Caco-2 (cell line): ENCODE results near the gene MRGPRE. TPM values are rescaled to one million over a fixed set of nuclear protein-coding genes. Genes with fewer than 3 reads are reported as not detected.

Experiments
- BruUV-seq: library from RNA; stranded (reverse); fragments of 400-500 nt; replicated peaks from 2 replicates; lab custom pipeline; 2021; lab: Mats Ljungman, UMichigan
- CTCF ChIA-PET: fragments of 300-600 bp; sonication (Branson Sonifier 250); formaldehyde crosslinking; loops from one replicate; lab custom pipeline; 2022; ENCODE audit warnings: antibody characterized with exemption; lab: Charles Lee
- POLR2A ChIA-PET: fragments of 300-600 bp; sonication (Branson Sonifier 250); formaldehyde crosslinking; loops from one replicate; lab custom pipeline; 2022; ENCODE audit warnings: antibody characterized with exemption; lab: Charles Lee
- DNase-seq, 2 experiments: peaks; one replicate each; pipeline versions ENCODE4 v3.0.0 to v3.0.0-alpha.2; 2020 to 2022
- H3K27me3 ChIP-seq: replicated peaks from 2 replicates; pipeline ENCODE4 v1.6.0; 2011; ENCODE audit warnings: low read length; ENCODE audit not compliant: control insufficient read depth, insufficient read depth
- H3K36me3 ChIP-seq: 2 replicates; pipeline ENCODE4 v1.5.1; 2011; ENCODE audit warnings: low read length; ENCODE audit not compliant: control insufficient read depth, insufficient read depth
- H3K4me1 ChIP-seq: fragments of 250-450 bp; sonication (Bioruptor Pico); 2 replicates; pipeline ENCODE4 v1.5.1; 2020; ENCODE audit warnings: mild to moderate bottlenecking
- H3K4me3 ChIP-seq: 2 replicates; pipeline ENCODE4 v1.5.1; 2011; ENCODE audit warnings: low read depth, mild to moderate bottlenecking, control low read depth, low read length
- H3K9me3 ChIP-seq: fragments of 250-450 bp; sonication (Bioruptor Pico); 2 replicates; pipeline ENCODE4 v1.5.1; 2020; ENCODE audit warnings: mild to moderate bottlenecking, moderate library complexity
- H3K27ac Mint-ChIP-seq: one replicate; pipeline ENCODE4 v1.8.0; 2022; ENCODE audit warnings: mixed read lengths; ENCODE audit not compliant: unreplicated experiment
- H3K27me3 Mint-ChIP-seq: one replicate; pipeline ENCODE4 v1.8.0; 2022; ENCODE audit warnings: mixed read lengths; ENCODE audit not compliant: insufficient read depth, unreplicated experiment
- H3K36me3 Mint-ChIP-seq: one replicate; pipeline ENCODE4 v1.8.0; 2022; ENCODE audit warnings: mild to moderate bottlenecking, mixed read lengths; ENCODE audit not compliant: insufficient read depth, unreplicated experiment
- H3K4me1 Mint-ChIP-seq: one replicate; pipeline ENCODE4 v1.8.0; 2022; ENCODE audit warnings: low read depth, mixed read lengths; ENCODE audit not compliant: unreplicated experiment
- H3K4me3 Mint-ChIP-seq: one replicate; pipeline ENCODE4 v1.8.0; 2022; ENCODE audit warnings: mild to moderate bottlenecking, moderate library complexity, mixed read lengths; ENCODE audit not compliant: unreplicated experiment
- H3K9me3 Mint-ChIP-seq: one replicate; pipeline ENCODE4 v1.8.0; 2022; ENCODE audit warnings: mixed read lengths; ENCODE audit not compliant: unreplicated experiment
- CTCF ChIP-seq, 2 experiments: fragments of 200-600 bp in 1 of 2; IDR thresholded peaks; 1 replicate in 1 of 2; 2 replicates in 1 of 2; pipeline versions ENCODE4 v1.5.1 to v1.8.0; 2011 to 2022; ENCODE audit warnings: antibody characterized with exemption in 1 of 2, control low read depth in 1 of 2, inconsistent platforms in 1 of 2, low read depth in 1 of 2, low read length in 1 of 2, mild to moderate bottlenecking in 1 of 2, moderate library complexity in 1 of 2; ENCODE audit not compliant: insufficient read depth in 1 of 2, severe bottlenecking in 1 of 2, unreplicated experiment in 1 of 2
- intact Hi-C: fragments of 100-400 bp; cut with micrococcal nuclease; formaldehyde crosslinking; loops from one replicate; pipeline ENCODE4 v1.10.0; 2022; ENCODE audit not compliant: unreplicated experiment
- total RNA-seq: library from RNA; stranded (reverse); gene quantifications from 2 replicates; pipeline ENCODE4 v1.2.3, GENCODE V29; 2022

The MRGPRE gene
- total RNA-seq, 1 experiment from 2014 or later, result not detected

- Mint-ChIP-seq H3K4me3 (no peak overlapping the region), H3K9me3 (no peaks in the 10 kb centered on the region), H3K27ac (no peak overlapping the region), H3K27me3 (peaks cover 34% of the 10 kb centered on the region), H3K36me3 (no peaks in the 10 kb centered on the region), H3K4me1 (no peaks in the 10 kb centered on the region)
- H3K9me3 ChIP-seq, result no peaks in the 10 kb centered on the region
- intact Hi-C loops, result no loop called here
- peak in 1 of 2 experiments; percentile 29 for DNase-seq
- POLR2A ChIA-PET, result no interaction called here
- H3K4me3 ChIP-seq, result no peak overlapping the region
- CTCF ChIA-PET, result no interaction called here
- H3K36me3 ChIP-seq, result no peaks in the 10 kb centered on the region
- TF ChIP-seq CTCF (IDR thresholded peaks at IDR 0.05; ENCODE audit: insufficient read depth in 1 of 2, low read depth in 1 of 2, low read length in 1 of 2, severe bottlenecking in 1 of 2, unreplicated experiment in 1 of 2), result no peak
- peaks cover 2% of the 10 kb centered on the region for H3K27me3 ChIP-seq
- no TSS peak for BruUV-seq
- no peaks in the 10 kb centered on the region for H3K4me1 ChIP-seq
Observed at GRCh38 chr11:3222003-3222855, 10.0 kb downstream of the MRGPRE start.

DNA sequence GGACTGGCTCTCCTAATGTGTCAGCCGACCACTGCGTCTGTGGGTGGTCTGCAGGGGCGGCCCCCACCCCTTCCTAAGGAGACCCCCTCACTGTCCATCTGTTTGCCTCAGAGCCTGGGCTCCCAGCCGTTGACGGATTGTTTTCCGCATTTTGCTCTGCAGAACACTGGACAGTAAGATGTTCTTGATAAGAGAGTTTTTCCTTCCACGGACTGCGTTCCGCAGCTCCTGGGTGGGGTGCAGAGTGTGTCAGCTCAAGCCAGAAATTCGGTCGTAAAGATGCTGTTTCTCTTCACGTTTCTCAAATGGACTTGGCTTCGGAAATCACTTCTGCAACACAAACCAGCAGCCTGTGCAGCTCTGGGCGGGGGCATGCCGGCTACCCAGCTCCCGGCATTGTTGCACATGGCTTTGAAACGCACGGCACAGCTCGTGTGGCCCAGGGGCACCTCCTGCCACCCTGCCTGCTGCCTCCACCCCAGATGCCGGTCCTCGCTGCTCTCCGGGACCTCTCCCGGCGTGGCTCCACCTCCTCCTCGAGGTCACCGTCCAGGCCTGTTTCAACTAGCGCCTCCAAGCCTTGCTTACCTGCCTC is 10.7 kb downstream of the MRGPRE start:
- no peaks in the 10 kb centered on the region for H3K9me3 Mint-ChIP-seq
- no peak for TF ChIP-seq CTCF (IDR thresholded peaks at IDR 0.05; ENCODE audit: insufficient read depth in 1 of 2, low read depth in 1 of 2, low read length in 1 of 2, severe bottlenecking in 1 of 2, unreplicated experiment in 1 of 2)
- Histone ChIP-seq H3K9me3 (no peaks in the 10 kb centered on the region), H3K27me3 (peaks cover 2% of the 10 kb centered on the region), H3K4me3 (no peak overlapping the region), H3K36me3 (no peaks in the 10 kb centered on the region), H3K4me1 (no peaks in the 10 kb centered on the region)
- intact Hi-C loops, result no loop called here
- POLR2A ChIA-PET, result no interaction called here
- H3K36me3 Mint-ChIP-seq, result no peaks in the 10 kb centered on the region
- BruUV-seq, result no TSS peak
- no peak overlapping the region for H3K27ac Mint-ChIP-seq
- peak in 1 of 2 experiments; percentile 29 for DNase-seq
- peaks cover 38% of the 10 kb centered on the region for H3K27me3 Mint-ChIP-seq
- H3K4me1 Mint-ChIP-seq, result no peaks in the 10 kb centered on the region
- no peak overlapping the region for H3K4me3 Mint-ChIP-seq
- CTCF ChIA-PET, result interaction anchor here (0.7 kb wide), 1 partner anchor 187 kb away, joined by 4 read pairs; no protein-coding TSS in a partner anchor

DNA sequence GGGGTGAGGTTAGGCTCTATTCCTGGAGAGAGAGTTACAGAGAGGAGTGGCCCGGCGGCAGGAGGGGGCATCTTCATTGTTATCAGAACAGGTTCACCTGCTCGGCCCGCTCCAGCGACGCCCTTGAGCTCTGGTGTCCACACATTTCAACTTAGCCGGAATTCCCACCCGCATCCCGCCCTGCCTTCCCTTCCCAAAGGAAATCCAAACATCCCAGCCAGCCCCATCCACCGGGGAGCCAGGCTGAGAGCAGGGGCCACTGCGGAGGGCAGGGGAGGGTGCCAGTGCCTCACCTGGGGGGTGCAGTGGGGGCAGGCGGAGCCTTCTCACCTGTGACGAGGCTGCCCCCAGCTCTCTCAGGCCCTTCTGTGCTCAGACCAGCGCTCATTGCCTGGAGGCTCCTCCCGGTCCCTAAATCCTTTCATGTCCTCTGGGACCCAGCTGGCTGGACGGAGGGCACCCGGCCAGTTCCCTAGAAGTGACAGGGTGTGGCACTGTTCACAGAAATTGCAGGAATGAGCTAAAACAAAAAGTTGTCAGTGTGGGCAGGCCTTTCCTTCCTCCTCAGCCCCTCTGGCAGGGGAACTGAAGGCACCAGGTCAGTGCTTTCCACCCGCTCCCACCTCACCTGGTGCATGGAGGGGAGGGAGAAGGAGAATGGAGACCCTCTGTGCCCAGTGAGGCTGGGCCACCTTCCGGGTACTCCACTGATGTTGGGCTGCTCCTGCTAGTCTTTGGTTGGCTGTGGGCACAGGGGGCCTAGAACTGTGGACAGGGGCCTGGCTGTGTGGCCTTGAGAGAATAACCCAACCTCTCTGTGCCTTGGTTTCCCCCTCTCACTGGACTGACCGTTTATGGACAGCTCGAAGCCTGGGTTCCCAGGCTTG is 11.5 kb downstream of the MRGPRE start:
- peaks cover 2% of the 10 kb centered on the region for H3K27me3 ChIP-seq
- H3K9me3 Mint-ChIP-seq, result no peaks in the 10 kb centered on the region
- H3K4me3 ChIP-seq, result no peak overlapping the region
- BruUV-seq, result no TSS peak
- ChIA-PET CTCF (interaction anchor here (0.7 kb wide), 1 partner anchor 188 kb away, joined by 4 read pairs; no protein-coding TSS in a partner anchor), POLR2A (no interaction called here)
- TF ChIP-seq CTCF (IDR thresholded peaks at IDR 0.05; ENCODE audit: insufficient read depth in 1 of 2, low read depth in 1 of 2, low read length in 1 of 2, severe bottlenecking in 1 of 2, unreplicated experiment in 1 of 2), result no peak
- intact Hi-C loops, result no loop called here
- H3K36me3 Mint-ChIP-seq, result no peaks in the 10 kb centered on the region
- H3K27ac Mint-ChIP-seq, result no peak overlapping the region
- DNase-seq, result peak in 1 of 2 experiments; percentile 41
- no peaks in the 10 kb centered on the region for H3K4me1 ChIP-seq
- no peak overlapping the region for H3K4me3 Mint-ChIP-seq
- no peaks in the 10 kb centered on the region for H3K36me3 ChIP-seq
- no peaks in the 10 kb centered on the region for H3K9me3 ChIP-seq
- H3K27me3 Mint-ChIP-seq, result peaks cover 41% of the 10 kb centered on the region
- no peaks in the 10 kb centered on the region for H3K4me1 Mint-ChIP-seq
